HG03064 (cell line): Measurements from ENCODE around the gene TRAF3IP3.

ENCODE experiments used
- ATAC-seq: cut with Tn5 transposase; IDR thresholded peaks from one replicate; pipeline ENCODE4 v1.9.1; 2021; ENCODE audit warnings: low read depth; ENCODE audit not compliant: unreplicated experiment

Gene TRAF3IP3

GRCh38 chr1:209766051-209766450, 10.2 kb downstream of the TRAF3IP3 start:
- no peak for ATAC-seq

- ATAC-seq, result no peak
These were observed 11.2 kb downstream of the TRAF3IP3 start for GRCh38 chr1:209767096-209767495.

GRCh38 chr1:209767706-209768105, 11.9 kb downstream of the TRAF3IP3 start:
- no peak for ATAC-seq

DNA sequence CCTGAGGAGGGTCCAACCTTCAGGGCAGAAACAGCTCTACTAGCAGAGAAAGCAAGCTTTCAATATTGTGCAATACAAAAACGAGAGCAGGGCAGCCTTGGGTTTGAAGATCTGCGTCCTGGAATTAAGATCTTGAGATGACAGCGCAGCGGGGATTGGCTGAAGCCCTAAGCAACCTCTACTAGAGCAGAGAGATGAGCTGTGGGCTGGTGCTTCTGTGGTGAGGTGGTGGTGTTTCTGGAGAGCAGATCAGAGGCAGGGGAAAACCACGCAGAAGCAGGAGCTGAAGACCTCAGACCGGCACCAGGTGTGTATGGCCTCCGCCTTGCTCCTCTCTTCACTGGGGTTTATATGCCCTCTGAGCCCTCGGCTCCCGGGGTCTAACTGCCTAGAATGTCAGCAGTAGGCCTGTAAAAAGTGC, 12.5 kb downstream of the TRAF3IP3 start:
- ATAC-seq, result peak; percentile 72

GRCh38 chr1:209769171-209769904, 13.5 kb downstream of the TRAF3IP3 start:
- ATAC-seq, result peak; percentile 81

- no peak for ATAC-seq
These were observed 14.1 kb downstream of the TRAF3IP3 start for GRCh38 chr1:209769971-209770370.

GRCh38 chr1:209770636-209771415, 15.0 kb downstream of the TRAF3IP3 start:
- ATAC-seq, result no peak

- ATAC-seq, result no peak
These were observed 16.3 kb downstream of the TRAF3IP3 start for GRCh38 chr1:209772126-209772525.

DNA sequence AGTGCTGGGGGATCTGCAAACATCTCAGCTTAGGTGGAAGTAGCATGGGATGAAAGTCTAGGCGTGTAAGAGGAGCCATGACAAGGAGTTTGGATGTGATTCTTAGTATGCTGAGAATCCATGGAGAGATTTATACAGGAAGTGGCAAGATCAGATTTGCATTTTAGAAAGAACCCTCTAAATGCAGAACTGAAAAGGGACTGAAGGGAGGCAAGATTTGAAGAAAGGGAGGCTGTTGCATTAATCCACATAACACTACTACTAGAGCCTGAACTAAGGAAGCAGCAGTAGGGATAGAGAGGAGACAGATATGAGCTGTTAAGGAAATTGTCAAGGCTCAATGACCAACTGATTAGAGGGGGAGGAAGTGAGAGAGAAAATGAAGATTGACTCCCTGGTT, 18.7 kb downstream of the TRAF3IP3 start:
- peak; percentile 48 for ATAC-seq

DNA sequence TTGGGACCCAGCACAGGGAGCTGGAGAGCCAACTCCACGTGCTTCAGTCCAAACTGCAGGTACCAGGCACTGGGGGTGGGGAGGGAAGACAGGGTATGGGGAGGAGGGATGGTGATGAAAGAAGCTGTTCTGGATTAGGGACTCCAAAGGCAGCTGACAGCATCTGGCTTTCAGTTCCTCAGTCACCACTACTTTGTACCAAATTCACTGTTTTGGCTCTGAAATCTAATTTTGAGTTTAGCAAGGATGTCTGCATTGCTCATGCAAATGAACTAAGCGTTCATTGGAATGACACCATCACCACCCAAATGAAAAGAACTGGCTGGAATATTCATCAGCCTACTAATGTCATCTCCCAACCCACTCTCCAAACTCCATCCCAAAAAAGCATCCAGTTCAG, 19.8 kb downstream of the TRAF3IP3 start:
- no peak for ATAC-seq

DNA sequence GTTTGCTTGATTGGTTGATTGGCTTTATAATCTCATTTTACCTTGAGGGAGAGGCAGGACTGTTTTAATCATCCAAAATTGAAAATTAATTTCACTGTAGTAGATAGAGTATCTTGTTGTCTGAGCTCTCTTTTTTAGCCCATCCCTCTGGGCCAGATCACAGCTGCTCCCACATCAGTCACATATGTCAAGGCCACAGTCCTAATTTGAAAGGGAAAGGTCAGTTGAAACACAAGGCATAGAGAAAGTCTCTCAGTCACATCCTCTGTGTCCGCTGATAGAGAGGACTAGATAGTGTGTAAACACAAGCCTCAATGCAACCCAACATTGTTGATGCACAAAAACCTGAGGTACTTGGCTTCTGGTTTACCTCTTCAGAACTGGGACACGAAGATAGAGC, 21.7 kb downstream of the TRAF3IP3 start:
- no peak for ATAC-seq

- no peak for ATAC-seq
These were observed 22.2 kb downstream of the TRAF3IP3 start for GRCh38 chr1:209778102-209778501.

DNA sequence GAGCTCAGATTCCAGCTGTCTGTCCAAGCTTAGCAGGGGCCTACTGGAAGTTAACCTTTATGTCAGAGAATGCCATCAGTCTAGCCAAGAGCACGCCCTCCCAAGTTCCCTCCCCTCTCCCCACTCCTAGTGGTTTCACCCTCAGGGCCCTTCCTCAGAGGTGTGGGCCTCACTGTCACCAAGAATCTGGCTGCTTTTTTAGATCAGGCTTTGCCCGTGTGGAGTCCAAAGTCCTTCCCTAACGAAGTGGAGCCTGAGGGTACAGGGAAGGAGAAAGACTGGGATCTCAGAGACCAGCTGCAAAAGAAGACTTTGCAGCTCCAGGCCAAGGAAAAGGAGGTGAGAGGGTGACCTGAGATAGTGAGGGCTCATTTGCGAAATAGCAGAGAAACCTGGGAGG, 24.4 kb downstream of the TRAF3IP3 start:
- ATAC-seq, result no peak

DNA sequence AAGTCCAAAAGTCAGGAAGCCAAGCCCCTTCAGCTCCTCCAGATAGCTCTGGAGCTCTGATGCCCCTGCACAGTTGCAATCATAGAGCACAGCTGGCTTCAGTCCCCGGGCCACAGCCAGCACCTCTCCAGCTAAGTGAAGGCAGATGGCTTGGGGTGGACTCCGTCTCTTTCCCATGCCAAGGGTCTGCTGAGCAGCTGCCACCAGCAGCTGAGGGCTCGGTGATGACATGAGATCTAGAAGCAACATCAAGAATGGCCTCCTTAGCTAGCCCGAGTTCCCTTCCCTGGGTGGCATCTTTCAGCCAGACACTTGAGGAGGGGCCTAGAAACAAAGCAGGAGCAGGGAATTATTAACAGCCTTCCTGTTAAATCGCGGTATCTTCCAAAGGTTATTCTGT, 27.5 kb downstream of the TRAF3IP3 start:
- no peak for ATAC-seq

- ATAC-seq, result peak; percentile 99
These were observed 28.7 kb downstream of the TRAF3IP3 start, which contains the start of gene C1orf74 for GRCh38 chr1:209784265-209785169. TSS of gene C1orf74 (minus strand) at chr1:209784559. CDS start at chr1:209783634, 925 bp downstream.

DNA sequence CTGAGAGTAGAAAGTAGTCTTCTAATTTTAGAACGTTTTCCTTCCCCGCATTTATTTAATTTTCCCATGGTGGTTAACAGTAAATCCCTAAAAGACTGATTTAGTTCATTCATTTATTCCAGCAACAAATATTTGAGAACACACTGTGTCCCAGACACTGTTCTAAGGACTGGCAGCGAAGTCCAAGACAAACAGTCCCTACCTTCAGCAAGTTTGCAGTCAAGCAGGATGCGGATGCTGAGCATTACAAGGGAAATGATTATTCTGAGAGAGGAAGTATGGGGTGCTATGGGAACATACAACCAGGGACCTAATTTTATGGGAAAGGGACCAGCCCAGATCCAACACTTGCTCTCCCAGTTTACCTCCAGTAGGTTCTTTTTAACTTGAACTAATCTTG, 29.7 kb downstream of the TRAF3IP3 start:
- ATAC-seq, result no peak

GRCh38 chr1:209786146-209786545, 30.3 kb downstream of the TRAF3IP3 start:
- no peak for ATAC-seq

- no peak for ATAC-seq
These were observed 31.7 kb downstream of the TRAF3IP3 start for GRCh38 chr1:209787551-209787950.

DNA sequence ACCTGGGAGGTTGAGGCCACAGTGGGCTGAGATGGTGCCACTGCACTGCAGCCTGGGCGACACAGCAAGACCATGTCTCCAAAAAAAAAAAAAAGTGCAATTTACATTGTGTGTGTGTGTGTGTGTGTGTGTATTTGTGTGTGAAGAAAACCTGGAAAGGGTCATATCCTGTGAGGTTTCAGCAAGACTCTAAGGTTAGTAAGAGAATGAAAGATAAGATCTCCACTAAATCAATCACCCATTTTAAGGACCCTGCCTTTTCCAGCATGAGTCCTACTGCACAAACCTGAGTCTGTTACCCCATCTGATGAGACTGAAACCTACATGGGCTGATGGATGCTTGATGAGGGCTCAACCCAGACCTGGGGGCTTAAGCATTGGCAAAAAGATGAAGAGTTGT, 33.4 kb downstream of the TRAF3IP3 start:
- no peak for ATAC-seq

DNA sequence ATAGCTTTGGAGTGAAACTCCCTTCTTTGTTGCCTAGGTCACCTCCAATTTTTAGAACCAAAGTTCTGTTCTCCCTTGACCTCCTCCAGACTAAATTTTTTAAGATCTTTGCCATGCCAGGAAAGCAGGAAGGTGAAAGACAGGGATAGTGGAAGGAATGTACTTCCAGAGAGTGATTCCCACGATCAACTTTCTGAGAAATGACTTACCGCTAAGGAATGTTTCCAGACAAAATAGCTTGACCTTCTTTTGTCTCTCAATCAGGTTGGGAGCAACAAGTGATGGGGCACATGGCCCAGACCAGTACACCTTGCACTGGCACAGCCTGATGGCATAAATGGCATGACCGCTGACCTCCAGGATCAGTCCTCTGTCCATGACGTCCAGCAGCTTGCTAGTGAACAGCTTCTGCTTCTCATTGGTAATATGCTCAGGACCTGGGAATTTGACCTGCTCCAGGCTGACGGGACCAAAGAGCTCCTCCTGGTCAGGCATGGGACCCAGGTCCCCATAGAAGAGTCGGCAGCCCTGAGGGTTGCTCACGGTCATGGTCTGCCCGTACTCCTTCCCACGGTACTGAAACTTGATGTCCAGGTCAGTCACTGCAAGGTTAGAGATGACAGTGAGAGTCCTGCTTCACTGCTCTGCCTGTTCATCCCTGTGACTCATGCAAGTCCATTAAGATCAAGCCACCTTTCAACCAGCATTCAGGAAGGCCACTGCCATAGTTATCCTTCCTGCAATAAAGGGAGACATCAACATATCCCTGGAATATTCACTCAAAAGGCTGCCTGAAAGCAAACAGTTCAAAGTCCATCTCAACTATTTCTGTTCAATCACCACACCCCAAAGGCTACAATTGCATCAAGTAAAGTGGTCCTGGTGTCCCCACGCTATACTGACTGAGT, 34.7 kb downstream of the TRAF3IP3 start:
- no peak for ATAC-seq
